ENCODE results near the gene C15orf62.

DNA sequence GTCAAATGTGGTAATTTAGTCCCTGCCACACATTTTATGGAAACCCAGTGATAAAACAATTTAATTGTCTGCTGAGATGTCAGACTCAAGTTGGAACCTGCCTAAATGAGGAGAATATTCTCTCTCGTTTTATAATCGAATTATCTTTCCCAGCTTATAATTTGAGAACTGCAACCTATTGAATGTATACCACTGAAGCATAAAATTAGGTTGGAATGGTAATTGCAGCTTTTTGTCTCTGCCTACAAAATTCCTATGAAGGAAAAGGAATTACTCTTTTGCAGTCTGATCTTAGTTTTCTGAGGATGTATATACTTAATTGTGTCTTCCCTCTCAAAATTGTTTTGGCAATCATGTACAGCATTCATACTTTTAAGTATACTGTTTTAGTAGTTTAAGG is 45.9 kb upstream of the C15orf62 start:
- TF ChIP-seq, protein P1, sequence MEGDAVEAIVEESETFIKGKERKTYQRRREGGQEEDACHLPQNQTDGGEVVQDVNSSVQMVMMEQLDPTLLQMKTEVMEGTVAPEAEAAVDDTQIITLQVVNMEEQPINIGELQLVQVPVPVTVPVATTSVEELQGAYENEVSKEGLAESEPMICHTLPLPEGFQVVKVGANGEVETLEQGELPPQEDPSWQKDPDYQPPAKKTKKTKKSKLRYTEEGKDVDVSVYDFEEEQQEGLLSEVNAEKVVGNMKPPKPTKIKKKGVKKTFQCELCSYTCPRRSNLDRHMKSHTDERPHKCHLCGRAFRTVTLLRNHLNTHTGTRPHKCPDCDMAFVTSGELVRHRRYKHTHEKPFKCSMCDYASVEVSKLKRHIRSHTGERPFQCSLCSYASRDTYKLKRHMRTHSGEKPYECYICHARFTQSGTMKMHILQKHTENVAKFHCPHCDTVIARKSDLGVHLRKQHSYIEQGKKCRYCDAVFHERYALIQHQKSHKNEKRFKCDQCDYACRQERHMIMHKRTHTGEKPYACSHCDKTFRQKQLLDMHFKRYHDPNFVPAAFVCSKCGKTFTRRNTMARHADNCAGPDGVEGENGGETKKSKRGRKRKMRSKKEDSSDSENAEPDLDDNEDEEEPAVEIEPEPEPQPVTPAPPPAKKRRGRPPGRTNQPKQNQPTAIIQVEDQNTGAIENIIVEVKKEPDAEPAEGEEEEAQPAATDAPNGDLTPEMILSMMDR (IDR thresholded peaks at IDR 0.05): no peak
- TF ChIP-seq POLR2A (IDR thresholded peaks at IDR 0.05): no peak

Data from lower leg skin (tissue), 3 donors.